ENCODE results near the gene PDE4C. TPM values are rescaled to one million over a fixed set of nuclear protein-coding genes. Genes with fewer than 3 reads are reported as not detected.

The PDE4C gene
- total RNA-seq, 1 donor from 2014 or later: 0.21 TPM

DNA sequence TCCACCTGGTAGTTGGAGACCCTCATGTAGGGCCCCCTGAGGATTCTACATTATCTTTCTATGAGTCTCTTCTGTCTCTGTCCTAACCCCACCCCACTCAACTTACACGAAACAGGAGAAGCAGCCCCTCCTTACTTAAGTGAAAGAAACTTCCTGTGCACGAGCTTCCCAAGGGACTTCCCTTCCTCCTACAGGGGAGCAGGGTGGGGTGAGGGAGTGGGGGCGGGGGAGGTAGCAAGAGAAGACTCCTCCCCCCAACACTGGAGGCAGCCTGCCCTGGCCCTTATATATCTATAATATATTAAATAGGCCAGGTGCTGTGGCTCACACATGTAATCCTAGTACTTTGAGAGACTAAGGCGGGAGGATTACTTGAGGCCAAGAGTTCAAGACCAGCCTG, 5.5 kb upstream of the PDE4C start:
- H3K4me1 Mint-ChIP-seq (ENCODE audit: unreplicated experiment): peaks cover 17% of the 10 kb centered on the region

DNA sequence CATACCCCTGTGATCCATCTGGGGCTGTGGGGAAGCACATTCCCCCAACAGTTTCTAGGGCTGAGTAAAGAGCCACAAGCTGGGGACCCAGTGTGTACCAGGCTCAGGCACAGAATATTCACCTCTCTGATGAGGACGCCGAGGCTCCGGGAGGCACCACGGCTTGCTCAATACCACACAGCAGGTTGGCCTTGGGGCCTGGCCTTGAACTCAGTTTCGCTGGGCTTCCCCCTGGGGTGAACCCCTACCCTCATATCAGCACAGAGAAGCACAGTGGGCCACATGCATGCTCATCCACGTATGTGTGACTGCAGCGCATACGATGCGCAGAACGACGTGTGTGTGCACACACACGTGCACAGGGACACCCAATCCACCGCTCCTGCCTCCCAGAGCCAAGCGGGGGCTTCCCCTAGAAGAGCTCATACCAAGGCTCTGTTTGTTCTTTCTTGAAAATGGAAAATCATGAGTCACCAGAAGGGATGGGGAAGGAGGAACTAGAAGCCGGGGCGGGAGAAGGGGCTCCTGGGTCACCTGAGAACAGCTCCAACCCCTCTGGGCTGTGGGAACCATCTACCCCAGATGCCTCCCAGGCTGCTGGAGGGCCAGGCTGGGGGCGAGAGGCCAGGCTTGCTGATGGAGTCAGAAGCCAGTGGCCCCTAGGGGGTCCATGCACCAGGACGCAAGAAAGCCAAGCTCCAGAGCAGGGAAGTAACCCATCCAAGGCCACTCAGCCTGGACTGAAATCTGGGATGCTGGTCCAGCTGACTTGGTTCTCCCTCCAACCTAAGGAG, 4.9 kb upstream of the PDE4C start:
- DNase-seq (ENCODE audit: extremely low spot score, unreplicated experiment): no peak
- H3K4me1 Mint-ChIP-seq (ENCODE audit: unreplicated experiment): peaks cover 17% of the 10 kb centered on the region
- no peak overlapping the region for H3K27ac Mint-ChIP-seq (ENCODE audit: unreplicated experiment)
- H3K36me3 Mint-ChIP-seq (ENCODE audit: unreplicated experiment): no peaks in the 10 kb centered on the region
- H3K27me3 Mint-ChIP-seq (ENCODE audit: unreplicated experiment): peaks cover 9% of the 10 kb centered on the region
- no peak overlapping the region for H3K4me3 Mint-ChIP-seq (ENCODE audit: unreplicated experiment)
- TF ChIP-seq, protein P1, sequence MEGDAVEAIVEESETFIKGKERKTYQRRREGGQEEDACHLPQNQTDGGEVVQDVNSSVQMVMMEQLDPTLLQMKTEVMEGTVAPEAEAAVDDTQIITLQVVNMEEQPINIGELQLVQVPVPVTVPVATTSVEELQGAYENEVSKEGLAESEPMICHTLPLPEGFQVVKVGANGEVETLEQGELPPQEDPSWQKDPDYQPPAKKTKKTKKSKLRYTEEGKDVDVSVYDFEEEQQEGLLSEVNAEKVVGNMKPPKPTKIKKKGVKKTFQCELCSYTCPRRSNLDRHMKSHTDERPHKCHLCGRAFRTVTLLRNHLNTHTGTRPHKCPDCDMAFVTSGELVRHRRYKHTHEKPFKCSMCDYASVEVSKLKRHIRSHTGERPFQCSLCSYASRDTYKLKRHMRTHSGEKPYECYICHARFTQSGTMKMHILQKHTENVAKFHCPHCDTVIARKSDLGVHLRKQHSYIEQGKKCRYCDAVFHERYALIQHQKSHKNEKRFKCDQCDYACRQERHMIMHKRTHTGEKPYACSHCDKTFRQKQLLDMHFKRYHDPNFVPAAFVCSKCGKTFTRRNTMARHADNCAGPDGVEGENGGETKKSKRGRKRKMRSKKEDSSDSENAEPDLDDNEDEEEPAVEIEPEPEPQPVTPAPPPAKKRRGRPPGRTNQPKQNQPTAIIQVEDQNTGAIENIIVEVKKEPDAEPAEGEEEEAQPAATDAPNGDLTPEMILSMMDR (IDR thresholded peaks at IDR 0.05): no peak
- peaks cover 6% of the 10 kb centered on the region for H3K9me3 Mint-ChIP-seq (ENCODE audit: unreplicated experiment)

More for the DNA sequence above, 5.5 kb upstream of the PDE4C start:
- no peak for DNase-seq (ENCODE audit: extremely low spot score, unreplicated experiment)
- TF ChIP-seq, protein P1 (IDR thresholded peaks at IDR 0.05): no peak
- peaks cover 12% of the 10 kb centered on the region for H3K27me3 Mint-ChIP-seq (ENCODE audit: unreplicated experiment)
- peaks cover 6% of the 10 kb centered on the region for H3K9me3 Mint-ChIP-seq (ENCODE audit: unreplicated experiment)
- H3K36me3 Mint-ChIP-seq (ENCODE audit: unreplicated experiment): no peaks in the 10 kb centered on the region
- H3K4me3 Mint-ChIP-seq (ENCODE audit: unreplicated experiment): no peak overlapping the region
- no peak overlapping the region for H3K27ac Mint-ChIP-seq (ENCODE audit: unreplicated experiment)

DNA sequence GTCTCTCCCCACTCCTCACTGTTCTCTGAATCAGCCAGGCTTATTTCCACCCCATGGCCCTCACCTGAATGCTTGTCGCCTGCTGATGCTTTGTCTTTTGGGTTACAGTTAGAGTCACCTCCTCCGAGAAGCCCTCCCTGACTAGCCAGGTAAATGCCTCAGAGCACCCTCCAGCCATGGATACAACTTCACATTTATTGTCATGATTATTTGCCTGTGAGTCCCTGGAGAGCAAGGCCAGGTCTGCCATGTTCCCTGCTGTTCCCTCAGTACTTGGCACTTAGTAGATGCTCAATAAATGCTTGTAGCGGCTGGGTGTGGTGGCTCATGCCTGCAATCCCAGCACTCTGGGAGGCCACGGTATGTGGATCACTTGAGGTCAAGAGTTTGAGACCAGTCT, 3.7 kb upstream of the PDE4C start:
- Mint-ChIP-seq H3K27me3 (ENCODE audit: unreplicated experiment) (peaks cover 2% of the 10 kb centered on the region), H3K36me3 (ENCODE audit: unreplicated experiment) (no peaks in the 10 kb centered on the region), H3K4me3 (ENCODE audit: unreplicated experiment) (no peak overlapping the region), H3K27ac (ENCODE audit: unreplicated experiment) (no peak overlapping the region), H3K9me3 (ENCODE audit: unreplicated experiment) (peaks cover 6% of the 10 kb centered on the region), H3K4me1 (ENCODE audit: unreplicated experiment) (peaks cover 28% of the 10 kb centered on the region)
- DNase-seq (ENCODE audit: extremely low spot score, unreplicated experiment): no peak
- TF ChIP-seq, protein P1 (IDR thresholded peaks at IDR 0.05): no peak

DNA sequence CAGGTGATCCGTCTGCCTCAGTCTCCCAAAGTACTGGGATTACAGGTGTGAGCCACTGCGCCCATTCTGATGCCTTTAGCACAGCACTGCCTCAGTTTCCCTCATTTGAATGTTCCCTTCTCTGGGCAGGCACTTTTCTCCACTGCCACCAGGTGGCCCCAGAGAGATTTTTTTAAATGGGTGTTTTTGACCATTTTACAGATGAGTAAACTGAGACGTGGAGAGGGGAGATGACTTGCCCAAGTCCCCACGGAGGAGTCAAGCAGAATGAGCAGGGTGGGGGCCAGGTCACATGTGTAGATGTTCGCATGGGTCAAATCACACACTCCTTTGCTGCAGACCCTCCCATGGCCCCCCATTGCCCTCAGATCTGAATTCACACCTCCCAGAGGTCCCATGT, 3.2 kb upstream of the PDE4C start:
- Mint-ChIP-seq H3K4me3 (ENCODE audit: unreplicated experiment) (no peak overlapping the region), H3K4me1 (ENCODE audit: unreplicated experiment) (peaks cover 32% of the 10 kb centered on the region), H3K27me3 (ENCODE audit: unreplicated experiment) (peaks cover 2% of the 10 kb centered on the region), H3K36me3 (ENCODE audit: unreplicated experiment) (no peaks in the 10 kb centered on the region), H3K9me3 (ENCODE audit: unreplicated experiment) (peaks cover 6% of the 10 kb centered on the region), H3K27ac (ENCODE audit: unreplicated experiment) (no peak overlapping the region)
- TF ChIP-seq, protein P1 (IDR thresholded peaks at IDR 0.05): peak; percentile 53
- no peak for DNase-seq (ENCODE audit: extremely low spot score, unreplicated experiment)

DNA sequence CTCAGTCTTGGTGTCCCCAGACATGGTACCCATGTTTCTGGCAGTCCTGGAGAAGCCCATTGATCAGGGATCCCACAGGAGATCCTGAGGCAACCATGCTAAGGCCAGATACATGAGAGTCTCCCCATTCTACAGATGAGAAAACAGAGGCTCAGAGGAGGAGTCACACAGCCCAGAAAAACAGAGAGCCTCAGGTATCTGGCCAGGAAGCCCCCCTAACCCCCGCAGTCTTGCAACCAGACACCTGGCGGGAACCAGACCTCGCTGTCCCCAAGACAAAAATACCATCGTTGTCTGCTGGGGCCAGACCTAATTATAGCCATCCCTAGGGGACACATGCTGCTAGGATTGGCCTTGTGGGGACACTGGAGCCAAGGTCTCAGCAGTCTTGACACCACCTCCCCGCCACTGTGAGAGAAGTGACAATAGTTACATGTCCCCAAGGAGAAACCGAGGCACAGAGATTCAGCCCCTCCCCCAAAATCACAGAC, 1.6 kb upstream of the PDE4C start:
- no peak for DNase-seq (ENCODE audit: extremely low spot score, unreplicated experiment)
- H3K27ac Mint-ChIP-seq (ENCODE audit: unreplicated experiment): no peak overlapping the region
- H3K9me3 Mint-ChIP-seq (ENCODE audit: unreplicated experiment): no peaks in the 10 kb centered on the region
- H3K4me1 Mint-ChIP-seq (ENCODE audit: unreplicated experiment): peaks cover 35% of the 10 kb centered on the region
- H3K4me3 Mint-ChIP-seq (ENCODE audit: unreplicated experiment): no peak overlapping the region
- H3K27me3 Mint-ChIP-seq (ENCODE audit: unreplicated experiment): peaks cover 2% of the 10 kb centered on the region
- TF ChIP-seq, protein P1 (IDR thresholded peaks at IDR 0.05): no peak
- H3K36me3 Mint-ChIP-seq (ENCODE audit: unreplicated experiment): no peaks in the 10 kb centered on the region

All from osteocyte (in vitro differentiated cells).